T-helper 9 cell (primary cell): ENCODE data around the gene ARHGAP6.

Source experiments
- DNase-seq: peaks from one replicate; pipeline ENCODE4 v3.0.0-alpha.2; 2020

Gene ARHGAP6

GRCh38 chrX:11422525-11422857 is 243.2 kb downstream of the ARHGAP6 start:
- DNase-seq = no peak

GRCh38 chrX:11421805-11422524 is 243.8 kb downstream of the ARHGAP6 start:
- no peak for DNase-seq

DNA sequence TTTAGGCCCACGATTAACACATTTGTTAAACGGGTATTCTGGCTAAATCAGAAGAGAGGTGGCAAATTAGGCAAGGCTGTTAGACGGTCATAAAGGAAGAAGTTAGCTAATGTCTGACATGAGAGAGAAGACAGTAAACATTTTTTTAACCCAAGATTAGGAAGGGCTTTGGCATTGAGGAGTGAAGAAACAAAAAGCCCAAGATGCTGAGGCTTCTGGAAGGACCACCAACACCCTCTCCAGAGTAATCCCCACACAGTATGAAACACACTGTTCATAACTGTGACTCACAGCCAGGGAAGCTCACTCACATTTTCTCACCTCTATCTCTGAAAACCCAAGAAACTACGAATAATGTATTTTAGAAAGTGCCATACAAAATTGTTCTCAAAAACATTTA is 244.9 kb downstream of the ARHGAP6 start:
- DNase-seq = no peak

GRCh38 chrX:11419102-11419501 is 246.6 kb downstream of the ARHGAP6 start:
- no peak for DNase-seq

DNA sequence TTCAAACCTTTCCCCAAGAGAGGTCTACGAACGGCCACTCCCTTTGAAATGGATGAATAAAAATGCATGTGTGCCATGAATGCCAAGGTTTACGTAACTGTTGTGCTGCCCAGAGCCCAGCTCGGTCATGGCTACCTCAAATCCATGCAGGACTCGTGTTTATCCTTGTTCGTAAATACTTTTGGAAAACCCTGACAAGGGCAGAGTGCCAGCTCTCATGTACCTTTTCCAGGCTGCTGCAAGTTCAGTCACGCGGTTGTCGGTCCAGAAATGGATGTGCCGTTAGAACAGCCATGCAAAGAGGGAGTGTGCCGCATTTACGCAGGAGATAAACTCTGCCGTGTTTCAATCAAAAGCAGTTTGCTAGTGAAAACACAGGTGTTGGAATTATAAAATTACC is 249.1 kb downstream of the ARHGAP6 start:
- DNase-seq = no peak

DNA sequence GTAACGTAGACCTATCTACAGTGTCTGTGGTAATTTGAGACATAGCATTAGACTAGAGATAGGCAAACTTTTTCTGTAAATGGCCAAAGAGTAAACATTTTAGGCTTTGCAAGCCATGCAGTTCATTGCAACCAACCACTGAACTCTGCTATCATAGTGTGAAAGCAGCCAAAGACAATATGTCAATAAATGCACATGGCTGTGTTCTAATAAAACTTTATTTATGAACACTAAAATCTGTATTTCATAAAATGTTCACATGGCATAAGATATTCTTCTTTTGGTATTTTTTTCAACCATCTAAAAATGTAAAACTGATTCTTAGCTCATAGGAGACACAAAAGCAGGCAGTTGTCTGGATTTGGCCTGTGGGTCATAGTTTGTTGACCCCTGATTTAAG is 251.6 kb downstream of the ARHGAP6 start:
- no peak for DNase-seq

DNA sequence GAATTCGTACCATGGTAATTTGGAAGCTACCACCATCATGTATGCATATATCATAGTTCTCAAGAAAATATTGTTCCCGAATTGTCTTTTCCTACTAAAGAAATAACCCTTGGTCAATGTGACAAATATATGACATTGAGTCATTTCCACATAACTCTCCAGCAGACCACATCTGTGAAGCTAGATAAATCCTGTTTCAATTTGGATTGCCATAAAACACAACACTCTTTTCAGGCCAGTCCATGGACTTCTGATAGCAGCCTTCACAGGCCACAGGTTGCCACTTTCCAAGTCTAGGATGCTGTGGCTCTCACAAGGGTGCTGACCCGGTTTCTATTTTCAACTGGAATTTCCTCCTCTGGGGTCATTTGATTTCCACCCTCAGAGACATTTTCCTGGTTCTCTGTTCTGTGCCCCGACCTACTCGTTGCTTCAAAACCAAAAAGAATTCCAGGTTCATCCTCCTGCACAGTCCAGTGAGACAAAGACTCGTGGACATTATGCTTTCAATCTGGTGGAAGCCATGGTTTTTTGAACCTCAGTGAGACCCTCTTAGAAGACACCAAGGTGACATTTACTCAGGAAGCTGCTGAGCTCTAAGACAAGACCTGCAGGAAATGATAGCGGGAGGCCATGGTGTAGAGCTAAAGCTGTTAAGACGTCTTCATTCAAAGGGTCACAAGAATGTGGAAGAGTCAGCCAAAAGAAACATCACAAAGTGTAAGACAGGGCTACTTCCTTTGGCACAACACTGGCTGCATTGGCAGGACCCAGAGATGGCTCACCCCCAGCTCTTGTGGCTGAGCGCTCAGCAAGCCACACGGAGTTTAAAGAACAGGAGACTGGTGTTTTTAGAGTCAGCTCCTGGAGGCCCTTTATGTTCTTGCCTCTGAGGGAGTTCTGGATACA is 252.8 kb downstream of the ARHGAP6 start:
- DNase-seq = no peak

- no peak for DNase-seq
Observed at GRCh38 chrX:11409957-11410356, 255.8 kb downstream of the ARHGAP6 start.

DNA sequence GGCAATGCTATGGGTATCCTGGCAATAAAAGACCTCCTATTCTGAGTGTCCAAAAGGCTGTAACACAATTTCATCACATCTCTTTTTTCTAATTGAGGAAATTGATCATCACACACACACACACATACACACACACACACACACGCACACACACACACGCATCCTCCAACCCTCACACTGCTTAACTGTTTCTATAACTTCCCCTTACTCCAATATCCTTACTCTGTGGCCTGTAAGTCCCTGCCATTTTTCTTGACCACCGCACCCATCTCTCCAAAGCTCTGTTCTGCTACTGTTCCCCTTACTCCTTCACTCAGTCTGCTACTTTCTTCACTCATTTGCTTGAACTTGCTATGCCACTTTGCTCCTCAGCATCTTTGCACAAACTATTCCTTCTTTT is 256.9 kb downstream of the ARHGAP6 start:
- DNase-seq = no peak

- no peak for DNase-seq
Observed at GRCh38 chrX:11408109-11408405, 257.7 kb downstream of the ARHGAP6 start.

DNA sequence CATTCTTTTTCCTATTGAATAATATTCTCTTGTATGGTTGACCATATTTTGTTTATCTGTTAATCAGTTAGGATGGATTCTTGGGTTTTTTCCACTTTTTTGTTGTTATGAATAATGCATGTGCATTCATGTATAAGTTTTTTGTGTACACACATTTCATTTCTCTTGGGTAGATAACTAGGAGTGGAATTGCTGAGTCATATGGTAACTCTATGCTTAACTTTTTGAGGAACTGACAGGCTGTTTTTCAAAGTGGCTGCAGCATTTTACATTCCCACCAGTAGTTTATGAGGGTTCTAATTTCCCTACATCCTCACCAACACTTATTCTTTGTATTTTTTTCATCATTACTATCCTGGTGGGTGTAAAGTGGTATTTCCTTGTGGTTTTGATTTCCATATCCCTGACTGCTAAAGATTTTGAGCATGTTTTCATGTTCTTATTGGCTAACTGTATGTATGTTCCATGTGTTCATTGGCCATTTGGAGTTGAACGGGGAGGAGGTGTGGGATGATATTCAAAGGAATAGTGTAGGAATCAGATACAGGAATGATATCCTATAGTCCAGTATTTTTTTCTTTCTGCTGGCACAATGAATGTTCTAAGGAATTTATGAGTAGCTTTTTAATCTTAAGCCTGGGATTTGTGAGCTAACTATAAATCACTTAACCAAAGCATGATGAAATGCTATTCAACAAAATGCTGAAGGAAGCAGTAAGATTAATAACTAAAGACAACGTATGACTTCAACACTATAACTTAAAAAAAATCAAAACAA is 258.2 kb downstream of the ARHGAP6 start:
- DNase-seq = no peak

DNA sequence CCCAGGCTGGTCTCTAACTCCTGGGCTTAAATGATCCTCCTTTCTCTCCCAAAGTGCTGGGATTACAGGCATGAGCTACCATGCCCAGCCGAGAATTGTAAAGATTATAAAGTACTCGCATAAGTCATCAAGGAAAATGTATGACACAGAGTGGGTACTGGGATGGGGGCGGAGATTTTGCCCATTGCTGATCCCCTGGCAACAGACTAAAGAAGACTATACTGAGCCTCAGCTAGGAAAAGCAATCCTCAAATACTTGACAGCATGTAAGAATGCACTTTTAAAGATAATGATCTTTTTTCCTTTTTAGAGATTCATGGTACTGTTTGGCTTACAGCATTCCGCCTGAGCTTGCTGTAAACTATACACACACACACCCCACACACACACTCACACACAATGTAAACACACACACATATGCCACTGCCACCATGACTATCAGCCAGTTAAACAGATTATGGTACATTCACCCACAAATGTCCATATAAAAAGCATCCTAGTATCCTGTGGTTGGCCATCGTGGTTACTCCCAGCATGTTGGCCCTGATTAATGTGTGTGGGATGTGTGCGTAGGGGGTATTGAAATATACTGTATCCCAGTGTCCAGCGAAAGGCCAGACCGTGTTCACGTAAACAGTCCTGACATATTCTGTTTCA is 259.5 kb downstream of the ARHGAP6 start:
- DNase-seq = no peak

- no peak for DNase-seq
Observed at GRCh38 chrX:11403631-11404030, 262.1 kb downstream of the ARHGAP6 start.

DNA sequence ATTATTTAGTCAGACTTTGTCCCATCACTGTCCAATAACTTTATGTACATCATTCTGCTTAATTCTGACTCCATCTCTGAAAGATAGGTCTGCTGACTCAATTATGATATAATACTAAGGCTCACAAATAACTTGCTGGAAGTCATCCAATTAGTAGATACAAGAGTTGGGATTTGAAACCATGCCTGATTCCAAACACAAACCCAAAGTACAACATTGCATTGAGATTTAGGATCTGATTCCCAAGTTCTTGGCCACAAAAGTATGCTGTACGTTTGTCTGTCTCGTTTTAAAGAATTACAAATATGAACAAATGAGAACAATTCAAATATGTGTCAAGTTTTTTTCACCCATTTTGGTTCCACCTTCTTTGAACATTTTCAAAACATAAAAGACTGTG is 263.8 kb downstream of the ARHGAP6 start:
- DNase-seq = no peak

DNA sequence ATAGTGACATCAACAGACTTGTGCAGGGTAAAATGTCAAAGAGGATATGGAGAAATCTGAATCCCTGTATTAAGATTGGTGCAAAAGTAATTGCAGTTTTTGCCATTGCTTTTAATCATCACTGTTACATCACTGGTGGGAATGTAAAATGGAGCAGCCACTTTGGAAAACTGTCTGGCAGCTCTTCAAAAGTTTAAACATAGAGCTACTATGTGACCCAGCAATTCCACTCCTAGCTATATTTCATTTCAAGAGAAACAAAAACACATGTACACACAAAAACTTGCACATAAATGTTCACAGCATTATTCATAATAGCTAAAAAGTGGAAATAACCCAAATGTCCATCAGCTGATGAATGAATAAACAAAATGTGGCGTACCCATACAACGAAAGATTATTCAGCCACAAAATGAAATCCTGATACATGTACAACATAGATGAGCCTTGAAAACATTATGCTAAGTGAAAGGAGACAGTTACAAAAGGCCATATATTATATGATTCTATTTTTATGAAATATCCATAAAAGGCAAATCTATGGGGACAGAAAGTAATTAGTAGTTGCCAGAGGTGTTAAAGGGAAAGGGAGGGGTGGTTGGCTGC is 266.1 kb downstream of the ARHGAP6 start:
- no peak for DNase-seq

DNA sequence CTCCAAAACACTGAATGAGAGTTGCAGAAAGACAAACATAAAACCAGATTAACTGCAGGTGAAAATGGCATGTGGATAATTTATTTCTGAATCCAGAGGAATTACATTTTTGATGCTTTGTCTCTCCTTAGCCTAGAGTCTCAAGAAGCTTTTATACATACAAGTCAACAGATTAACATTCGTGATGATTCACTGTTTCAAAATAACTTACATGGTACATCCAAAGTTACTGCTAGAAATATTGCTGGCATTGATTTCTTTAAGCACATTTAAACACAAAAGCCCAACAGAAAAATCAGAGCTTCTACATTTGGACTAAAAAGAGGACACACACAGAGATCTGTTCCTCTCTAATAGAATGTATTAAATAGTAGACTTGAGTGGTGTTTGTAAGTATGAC is 266.9 kb downstream of the ARHGAP6 start:
- no peak for DNase-seq

DNA sequence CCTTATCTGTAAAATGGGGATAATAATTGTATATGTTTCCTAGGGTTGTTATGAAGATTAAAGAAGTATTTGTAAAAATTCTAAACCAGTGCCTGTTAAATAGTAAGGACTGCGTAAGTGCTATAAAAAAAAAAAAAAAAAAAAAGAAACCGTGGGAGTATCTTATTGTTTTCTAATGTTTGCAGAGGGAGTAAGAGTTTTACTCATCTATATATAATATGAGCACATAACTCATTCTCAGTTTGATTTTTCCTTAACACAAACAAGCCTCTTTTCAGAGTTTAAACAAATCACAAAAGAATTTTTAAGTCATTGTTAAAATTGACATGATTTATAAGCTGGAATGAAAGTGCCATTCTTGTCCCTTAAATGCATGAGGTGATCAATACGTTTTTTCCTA is 267.6 kb downstream of the ARHGAP6 start:
- no peak for DNase-seq

GRCh38 chrX:11397680-11398079 is 268.0 kb downstream of the ARHGAP6 start:
- DNase-seq = no peak

DNA sequence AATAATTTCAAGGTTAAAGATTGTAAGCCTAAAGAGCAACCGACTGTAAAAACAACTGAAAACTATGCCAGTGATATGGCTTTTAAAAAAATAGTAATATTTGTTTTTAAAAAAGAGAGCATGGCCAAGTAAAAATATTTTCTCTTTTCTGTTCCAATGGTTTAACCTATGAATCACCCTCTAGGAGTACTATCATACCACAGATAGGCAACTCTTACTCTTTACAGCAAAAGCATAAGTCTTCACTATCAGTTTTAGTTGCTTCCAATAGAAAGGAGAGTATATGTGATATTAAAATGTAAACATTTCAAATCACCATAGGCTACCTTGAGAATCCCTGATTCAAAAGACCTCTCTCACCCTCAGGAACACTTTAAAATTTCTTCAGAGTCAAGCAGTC is 269.9 kb downstream of the ARHGAP6 start:
- no peak for DNase-seq

DNA sequence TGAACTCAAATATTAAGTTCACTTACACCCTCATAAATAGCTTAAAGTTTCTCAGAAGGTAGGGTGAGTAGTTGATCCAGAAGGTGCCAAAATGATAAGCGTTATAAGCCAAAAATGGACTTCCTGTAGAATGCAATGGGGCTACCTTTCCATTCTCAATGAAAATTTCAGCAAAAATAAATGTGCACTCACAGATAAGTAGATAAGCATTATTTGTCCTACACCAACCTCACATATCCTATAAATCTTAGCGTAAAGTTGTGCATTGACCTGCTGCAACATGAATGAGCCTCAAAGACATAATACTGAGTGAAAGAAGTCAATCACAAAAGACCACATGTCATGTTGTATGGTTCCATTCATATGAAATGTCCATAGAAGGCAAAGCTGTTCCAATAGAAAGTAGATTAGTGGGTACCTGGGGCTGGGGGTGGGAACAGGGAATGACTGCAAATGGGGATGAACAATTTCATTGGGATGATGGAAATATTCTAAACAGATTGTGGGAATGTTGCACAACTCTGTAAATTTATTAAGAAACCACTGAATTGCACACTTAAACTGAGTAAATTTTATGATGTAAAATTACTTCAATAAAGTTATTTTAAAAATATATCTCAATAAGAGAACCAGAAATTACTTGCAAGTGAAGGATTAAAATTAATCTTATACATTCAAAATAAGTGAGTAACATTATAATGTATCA is 271.6 kb downstream of the ARHGAP6 start:
- no peak for DNase-seq

GRCh38 chrX:11386812-11387211 is 278.9 kb downstream of the ARHGAP6 start:
- DNase-seq = no peak

DNA sequence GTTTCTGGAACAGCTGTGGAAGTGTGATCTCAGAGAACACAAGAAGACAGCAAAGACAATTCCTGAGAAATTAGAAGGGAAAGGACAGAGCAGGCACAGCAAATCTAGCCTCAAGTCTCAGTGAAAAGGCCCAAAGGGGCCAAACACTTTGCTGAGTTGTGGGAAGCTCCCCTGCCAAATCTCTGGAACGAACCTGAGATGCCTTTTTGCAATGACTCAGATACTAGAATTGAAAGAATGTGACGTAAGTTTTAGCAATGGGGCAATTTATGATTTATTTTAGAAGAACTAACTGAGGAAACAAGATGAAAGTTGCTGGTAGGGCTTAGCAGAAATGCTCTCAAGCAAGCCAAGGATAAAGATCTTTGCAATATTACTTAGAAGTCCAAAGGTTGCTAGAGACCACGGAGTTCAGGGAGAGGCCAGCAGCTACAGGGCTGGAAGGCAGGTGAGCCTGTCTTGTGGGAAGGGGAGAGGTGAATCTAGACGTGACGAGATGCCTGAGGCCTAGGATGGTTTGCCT is 279.7 kb downstream of the ARHGAP6 start:
- DNase-seq = no peak
